K562 (cell line): ENCODE results near the gene MTOR. TPM values are rescaled to one million over a fixed set of nuclear protein-coding genes. Genes with fewer than 3 reads are reported as not detected.

Source experiments
- ARHGAP35 ChIP-seq: fragments of 450-650 bp; IDR thresholded peaks from 2 replicates; pipeline ENCODE4 v1.6.1; 2018; ENCODE audit not compliant: partially characterized antibody
- CBX3 ChIP-seq, 2 experiments: IDR thresholded peaks; 1 replicate in 1 of 2; 2 replicates in 1 of 2; pipeline ENCODE4 v1.6.1; 2012; ENCODE audit warnings: inconsistent platforms in 2 of 2, low read length in 2 of 2, borderline replicate concordance in 1 of 2, control low read depth in 1 of 2
- CHD4 ChIP-seq: fragments of 200-600 bp; sonication (generic); IDR thresholded peaks from 3 replicates; pipeline ENCODE4 v1.6.1; 2012; ENCODE audit warnings: low read depth, mild to moderate bottlenecking, mixed read lengths, low read length, inconsistent platforms; ENCODE audit not compliant: insufficient read depth, insufficient replicate concordance, poor library complexity, severe bottlenecking
- GABPA ChIP-seq: fragments of 200-800 bp; sonication (Bioruptor generic); conservative IDR thresholded peaks from 2 replicates; pipeline ENCODE4 v1.6.1; 2016; ENCODE audit warnings: low read depth, missing genetic modification characterization, missing compliant biosample characterization
- NFE2 ChIP-seq: IDR thresholded peaks from 2 replicates; pipeline ENCODE4 v1.6.1; 2014; ENCODE audit warnings: antibody characterized with exemption, low read depth
- NR2C2 ChIP-seq, 2 experiments: fragments of 200-800 bp in 1 of 2; sonication (Bioruptor generic) in 1 of 2; sonication (generic) in 1 of 2; formaldehyde crosslinking in 1 of 2; IDR thresholded peaks; 2 replicates each; pipeline versions ENCODE4 v1.6.1 to v1.8.0; 2016 to 2022; ENCODE audit warnings: mild to moderate bottlenecking in 1 of 2, missing compliant biosample characterization in 1 of 2, missing genetic modification characterization in 1 of 2, missing genetic modification reagents in 1 of 2
- POLR3G ChIP-seq: IDR thresholded peaks from 2 replicates; pipeline ENCODE4 v1.6.1; 2011; ENCODE audit not compliant: insufficient read length, insufficient replicate concordance; ENCODE audit errors: extremely low read depth
- RBM34 ChIP-seq: fragments of 200-400 bp; formaldehyde crosslinking; IDR thresholded peaks from 2 replicates; pipeline ENCODE4 v1.6.1; 2018; ENCODE audit warnings: low read length, borderline replicate concordance; ENCODE audit not compliant: insufficient read depth
- ZFP36 ChIP-seq: fragments of 150-350 bp; IDR thresholded peaks from 2 replicates; pipeline ENCODE4 v1.6.1; 2018; ENCODE audit warnings: low read length, low read depth; ENCODE audit not compliant: partially characterized antibody
- ZNF766 ChIP-seq: fragments of 200-800 bp; sonication (Bioruptor generic); conservative IDR thresholded peaks from 2 replicates; pipeline ENCODE4 v1.6.1; 2016; ENCODE audit warnings: missing genetic modification characterization, missing compliant biosample characterization
- polyA plus RNA-seq, 8 experiments: library from polyadenylated mRNA; depleted of rRNA in 4 of 8; stranded (reverse) in 5 of 8; unstranded in 3 of 8; fragments of >200 nt; fragmentation: Nextera tagmentation in 2 of 8; fragmentation: Illumina TruSeq in 1 of 8; extraction: Ambion mirVana in 2 of 8; extraction: Trizol in 1 of 8; gene quantifications; 2 replicates each; pipeline versions ENCODE4 v1.2.1 to v1.2.3, GENCODE V29; 2011 to 2014; ENCODE audit warnings: inconsistent platforms in 1 of 8, missing spikeins in 1 of 8
- total RNA-seq, 7 experiments: library from RNA; depleted of rRNA in 6 of 7; stranded (reverse); fragments of >200 nt in 6 of 7; fragmentation: Illumina TruSeq in 2 of 7; extraction: Trizol in 2 of 7; gene quantifications; 2 replicates each; pipeline versions ENCODE4 v1.2.1 to v1.2.3, GENCODE V29; 2011 to 2021; ENCODE audit warnings: low replicate concordance in 1 of 7
- TF ChIP-seq, protein P1 (sequence below): fragments of 450-650 bp; IDR thresholded peaks from 2 replicates; pipeline ENCODE4 v1.6.1; 2016
- TF ChIP-seq, protein P2 (sequence below), 2 experiments: fragments of 450-650 bp; IDR thresholded peaks; 2 replicates each; pipeline ENCODE4 v1.6.1; 2016; ENCODE audit warnings: mild to moderate bottlenecking in 2 of 2, borderline replicate concordance in 1 of 2, low read depth in 1 of 2, moderate library complexity in 1 of 2
- TF ChIP-seq, protein P3 (sequence below): sonication (generic); IDR thresholded peaks from 2 replicates; pipeline ENCODE4 v1.6.1; 2016

The MTOR gene
- total and polyA plus RNA-seq, 9 of the 15 experiments (the other 6 are each of a cell fraction or from before 2014, with no cell fraction given), result 11.4 to 71.4 (median 52.2) TPM

DNA sequence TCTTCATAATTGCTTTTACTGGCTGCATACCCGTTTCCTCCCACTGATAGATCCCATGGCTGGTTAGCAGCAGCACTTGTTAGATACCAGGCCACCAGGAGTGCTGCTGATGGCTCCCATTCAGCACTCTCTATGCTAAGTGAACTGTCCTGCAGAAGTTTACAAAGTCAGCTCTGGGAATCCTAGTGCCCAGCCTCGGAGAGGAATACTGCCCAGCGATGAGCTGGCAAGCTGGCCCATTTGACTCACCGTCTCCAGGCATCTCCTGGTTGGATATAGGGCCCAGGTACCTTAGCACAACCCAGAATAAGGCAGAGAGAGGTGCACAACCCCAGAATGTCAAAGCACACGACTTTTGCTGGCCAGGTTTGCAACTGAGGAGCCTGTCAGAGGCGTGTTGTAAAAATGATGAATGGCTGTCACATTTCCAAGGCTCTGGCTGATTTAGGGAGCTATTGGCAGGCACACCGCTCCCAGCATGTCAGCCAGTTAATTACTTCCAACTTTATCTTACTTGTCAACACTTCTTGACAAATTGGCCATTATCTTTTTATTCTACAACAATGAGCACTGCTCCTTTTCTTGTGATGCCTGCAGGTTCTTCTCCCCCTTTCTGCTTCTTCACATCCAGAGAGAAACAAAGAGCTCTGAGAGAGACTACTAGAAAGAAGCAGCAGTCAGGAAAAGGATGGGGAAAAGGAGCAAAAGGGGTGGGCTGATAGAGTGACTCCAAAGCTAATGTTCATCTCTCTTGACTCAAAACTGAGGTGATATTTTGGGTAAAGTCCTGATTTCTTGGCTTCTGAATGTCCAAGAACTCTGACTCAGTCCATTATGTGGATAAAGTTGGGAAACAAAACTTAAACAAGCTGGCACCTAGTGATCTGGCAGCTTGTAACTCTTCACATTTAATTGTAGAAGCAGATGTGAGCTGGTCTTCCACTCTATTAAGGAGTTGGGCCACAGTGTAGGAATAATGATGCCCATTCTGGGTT, 84.0 kb downstream of the MTOR start (continued):
- TF ChIP-seq, protein P1, sequence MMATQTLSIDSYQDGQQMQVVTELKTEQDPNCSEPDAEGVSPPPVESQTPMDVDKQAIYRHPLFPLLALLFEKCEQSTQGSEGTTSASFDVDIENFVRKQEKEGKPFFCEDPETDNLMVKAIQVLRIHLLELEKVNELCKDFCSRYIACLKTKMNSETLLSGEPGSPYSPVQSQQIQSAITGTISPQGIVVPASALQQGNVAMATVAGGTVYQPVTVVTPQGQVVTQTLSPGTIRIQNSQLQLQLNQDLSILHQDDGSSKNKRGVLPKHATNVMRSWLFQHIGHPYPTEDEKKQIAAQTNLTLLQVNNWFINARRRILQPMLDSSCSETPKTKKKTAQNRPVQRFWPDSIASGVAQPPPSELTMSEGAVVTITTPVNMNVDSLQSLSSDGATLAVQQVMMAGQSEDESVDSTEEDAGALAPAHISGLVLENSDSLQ, result peak; percentile 95
- TF ChIP-seq NFE2 (no peak), POLR3G (no peak), CHD4 (no peak), RBM34 (no peak), NR2C2 (CRISPR knock-in tag; IDR thresholded peaks at IDR 0.05) (no peak), NR2C2 (tag; IDR thresholded peaks at IDR 0.05) (no peak), ZNF766 (CRISPR knock-in tag) (0 out of 2 replicates have a peak, but pooled peaks have one; percentile 58), GABPA (tag) (no peak), ZFP36 (no peak), CBX3 (IDR thresholded peaks at IDR 0.05; ENCODE audit: borderline replicate concordance in 1 of 2, low read length in 2 of 2) (no peak), ARHGAP35 (peak; percentile 89)
- TF ChIP-seq, protein P2, sequence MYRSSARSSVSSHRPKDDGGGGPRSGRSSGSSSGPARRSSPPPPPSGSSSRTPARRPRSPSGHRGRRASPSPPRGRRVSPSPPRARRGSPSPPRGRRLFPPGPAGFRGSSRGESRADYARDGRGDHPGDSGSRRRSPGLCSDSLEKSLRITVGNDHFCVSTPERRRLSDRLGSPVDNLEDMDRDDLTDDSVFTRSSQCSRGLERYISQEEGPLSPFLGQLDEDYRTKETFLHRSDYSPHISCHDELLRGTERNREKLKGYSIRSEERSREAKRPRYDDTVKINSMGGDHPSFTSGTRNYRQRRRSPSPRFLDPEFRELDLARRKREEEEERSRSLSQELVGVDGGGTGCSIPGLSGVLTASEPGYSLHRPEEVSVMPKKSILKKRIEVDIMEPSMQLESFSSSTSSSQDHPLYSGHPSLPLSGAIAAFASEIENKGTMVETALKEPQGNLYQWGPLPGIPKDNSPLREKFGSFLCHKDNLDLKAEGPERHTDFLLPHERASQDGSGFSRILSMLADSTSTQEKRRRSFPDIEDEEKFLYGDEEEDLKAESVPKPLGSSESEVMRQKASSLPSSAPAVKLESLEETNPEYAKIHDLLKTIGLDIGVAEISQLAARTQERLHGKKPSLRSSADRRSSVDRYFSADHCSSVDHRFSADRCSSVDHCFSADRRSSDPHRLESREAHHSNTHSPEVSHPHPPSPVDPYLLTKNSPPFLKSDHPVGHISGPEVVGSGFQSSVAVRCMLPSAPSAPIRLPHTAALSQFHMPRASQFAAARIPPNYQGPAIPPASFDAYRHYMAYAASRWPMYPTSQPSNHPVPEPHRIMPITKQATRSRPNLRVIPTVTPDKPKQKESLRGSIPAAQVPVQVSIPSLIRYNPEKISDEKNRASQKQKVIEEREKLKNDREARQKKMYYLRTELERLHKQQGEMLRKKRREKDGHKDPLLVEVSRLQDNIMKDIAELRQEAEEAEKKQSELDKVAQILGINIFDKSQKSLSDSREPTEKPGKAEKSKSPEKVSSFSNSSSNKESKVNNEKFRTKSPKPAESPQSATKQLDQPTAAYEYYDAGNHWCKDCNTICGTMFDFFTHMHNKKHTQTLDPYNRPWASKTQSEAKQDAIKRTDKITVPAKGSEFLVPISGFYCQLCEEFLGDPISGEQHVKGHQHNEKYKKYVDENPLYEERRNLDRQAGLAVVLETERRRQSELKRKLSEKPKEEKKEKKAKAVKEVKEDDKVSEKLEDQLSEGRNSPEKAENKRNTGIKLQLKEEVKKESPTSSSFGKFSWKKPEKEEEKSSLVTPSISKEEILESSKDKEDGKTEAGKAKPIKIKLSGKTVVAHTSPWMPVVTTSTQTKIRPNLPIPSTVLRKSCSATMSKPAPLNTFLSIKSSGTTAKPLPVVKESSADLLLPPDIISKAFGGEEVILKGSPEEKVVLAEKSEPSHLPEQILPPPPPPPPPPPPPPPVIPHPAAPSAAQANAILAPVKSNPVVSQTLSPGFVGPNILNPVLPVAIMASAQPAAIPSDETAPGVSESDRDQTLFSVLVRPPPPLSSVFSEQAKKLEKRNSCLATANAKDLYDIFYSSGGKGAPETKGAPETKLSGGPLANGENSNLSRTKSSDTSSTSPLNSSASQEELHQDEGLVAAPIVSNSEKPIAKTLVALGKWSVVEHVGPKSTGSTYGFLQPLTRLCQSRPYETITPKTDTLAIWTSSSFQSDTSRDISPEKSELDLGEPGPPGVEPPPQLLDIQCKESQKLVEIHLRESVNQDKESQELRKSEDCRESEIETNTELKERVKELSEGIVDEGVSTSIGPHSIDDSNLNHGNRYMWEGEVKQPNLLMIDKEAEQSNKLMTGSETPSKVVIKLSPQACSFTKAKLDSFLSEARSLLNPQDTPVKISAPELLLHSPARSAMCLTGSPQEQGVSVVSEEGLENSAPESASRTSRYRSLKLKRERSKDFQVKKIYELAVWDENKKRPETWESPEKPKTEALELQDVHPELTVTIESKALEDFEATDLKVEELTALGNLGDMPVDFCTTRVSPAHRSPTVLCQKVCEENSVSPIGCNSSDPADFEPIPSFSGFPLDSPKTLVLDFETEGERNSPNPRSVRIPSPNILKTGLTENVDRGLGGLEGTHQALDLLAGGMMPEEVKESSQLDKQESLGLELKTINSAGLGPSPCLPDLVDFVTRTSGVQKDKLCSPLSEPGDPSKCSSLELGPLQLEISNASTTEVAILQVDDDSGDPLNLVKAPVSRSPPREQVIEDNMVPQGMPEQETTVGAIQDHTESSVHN (IDR thresholded peaks at IDR 0.05; ENCODE audit: borderline replicate concordance in 1 of 2, low read depth in 1 of 2), result no peak
- TF ChIP-seq, protein P3, sequence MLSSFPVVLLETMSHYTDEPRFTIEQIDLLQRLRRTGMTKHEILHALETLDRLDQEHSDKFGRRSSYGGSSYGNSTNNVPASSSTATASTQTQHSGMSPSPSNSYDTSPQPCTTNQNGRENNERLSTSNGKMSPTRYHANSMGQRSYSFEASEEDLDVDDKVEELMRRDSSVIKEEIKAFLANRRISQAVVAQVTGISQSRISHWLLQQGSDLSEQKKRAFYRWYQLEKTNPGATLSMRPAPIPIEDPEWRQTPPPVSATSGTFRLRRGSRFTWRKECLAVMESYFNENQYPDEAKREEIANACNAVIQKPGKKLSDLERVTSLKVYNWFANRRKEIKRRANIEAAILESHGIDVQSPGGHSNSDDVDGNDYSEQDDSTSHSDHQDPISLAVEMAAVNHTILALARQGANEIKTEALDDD, result no peak
